GM23338 (cell line): ENCODE results near the gene LRP1B. TPM values are rescaled to one million over a fixed set of nuclear protein-coding genes. Genes with fewer than 3 reads are reported as not detected.

Source experiments
- ATAC-seq: fragments of 200-7000 bp; cut with Tn5 transposase; 3 replicates; pipeline ENCODE4 v1.9.1; 2020
- DNase-seq: peaks from one replicate; pipeline ENCODE4 v3.0.0-alpha.2; 2015; ENCODE audit warnings: low spot score
- H2AFZ ChIP-seq: fragments of 200-600 bp; sonication (generic); 2 replicates; pipeline ENCODE4 v1.8.0; 2016; ENCODE audit warnings: antibody characterized with exemption, mild to moderate bottlenecking, moderate library complexity
- H3F3A ChIP-seq: fragments of 200-600 bp; sonication (generic); replicated peaks from 2 replicates; pipeline ENCODE4 v1.8.0; 2017; ENCODE audit warnings: antibody characterized with exemption, mixed run types, low read depth
- H3K27ac ChIP-seq: fragments of 200-600 bp; sonication (generic); 2 replicates; pipeline ENCODE4 v1.6.1; 2016; ENCODE audit warnings: low read depth
- H3K27me3 ChIP-seq: fragments of 200-600 bp; sonication (generic); 2 replicates; pipeline ENCODE4 v1.8.0; 2016; ENCODE audit warnings: mild to moderate bottlenecking, mixed run types, moderate library complexity; ENCODE audit not compliant: insufficient read depth
- H3K36me3 ChIP-seq: fragments of 200-600 bp; sonication (generic); 2 replicates; pipeline ENCODE4 v1.8.0; 2016; ENCODE audit warnings: mild to moderate bottlenecking; ENCODE audit not compliant: insufficient read depth
- H3K4me1 ChIP-seq: fragments of 200-600 bp; sonication (generic); 2 replicates; pipeline ENCODE4 v1.8.0; 2016; ENCODE audit warnings: mild to moderate bottlenecking, moderate library complexity; ENCODE audit not compliant: insufficient read depth
- H3K4me2 ChIP-seq: fragments of 200-600 bp; sonication (generic); 2 replicates; pipeline ENCODE4 v1.7.1; 2017; ENCODE audit warnings: mixed run types
- H3K4me3 ChIP-seq: fragments of 200-600 bp; sonication (generic); 2 replicates; pipeline ENCODE4 v1.6.1; 2016; ENCODE audit warnings: mixed run types
- H3K79me2 ChIP-seq: fragments of 200-600 bp; sonication (generic); replicated peaks from 2 replicates; pipeline ENCODE4 v1.8.0; 2017; ENCODE audit warnings: mild to moderate bottlenecking; ENCODE audit not compliant: insufficient read depth
- H3K9me2 ChIP-seq: fragments of 200-600 bp; sonication (generic); 2 replicates; pipeline ENCODE4 v1.8.0; 2017; ENCODE audit not compliant: insufficient read depth
- H4K20me1 ChIP-seq: fragments of 200-600 bp; sonication (generic); replicated peaks from 2 replicates; pipeline ENCODE4 v1.8.0; 2017; ENCODE audit warnings: mild to moderate bottlenecking; ENCODE audit not compliant: insufficient read depth
- H3K27ac Mint-ChIP-seq: 2 replicates; pipeline ENCODE4 v1.8.0; 2020; ENCODE audit warnings: inconsistent platforms, mild to moderate bottlenecking, moderate library complexity, mixed read lengths
- H3K27me3 Mint-ChIP-seq: 3 replicates; pipeline ENCODE4 v1.8.0; 2022; ENCODE audit warnings: low read depth, mild to moderate bottlenecking, moderate library complexity, mixed read lengths, inconsistent platforms; ENCODE audit not compliant: insufficient read depth, poor library complexity
- H3K36me3 Mint-ChIP-seq: 3 replicates; pipeline ENCODE4 v1.8.0; 2021; ENCODE audit warnings: low read depth, mild to moderate bottlenecking, inconsistent platforms, moderate library complexity, mixed read lengths
- H3K4me1 Mint-ChIP-seq: 3 replicates; pipeline ENCODE4 v1.8.0; 2020; ENCODE audit warnings: mild to moderate bottlenecking, inconsistent platforms, mixed read lengths
- H3K4me3 Mint-ChIP-seq: 3 replicates; pipeline ENCODE4 v1.8.0; 2021; ENCODE audit warnings: moderate library complexity, mild to moderate bottlenecking, inconsistent platforms, mixed read lengths
- H3K9me3 Mint-ChIP-seq: 3 replicates; pipeline ENCODE4 v1.8.0; 2020; ENCODE audit warnings: moderate library complexity, mild to moderate bottlenecking, inconsistent platforms, mixed read lengths
- CREB1 ChIP-seq: fragments of 250-450 bp; sonication (Bioruptor Pico); IDR thresholded peaks from 2 replicates; pipeline ENCODE4 v1.5.0; 2020; ENCODE audit warnings: low read depth, mild to moderate bottlenecking, moderate library complexity
- ETS1 ChIP-seq: IDR thresholded peaks from 2 replicates; pipeline ENCODE4 v1.6.1; 2016; ENCODE audit warnings: antibody characterized with exemption
- EZH2 ChIP-seq: fragments of 200-600 bp; sonication (generic); IDR thresholded peaks from one replicate; pipeline ENCODE4 v1.8.0; 2017; ENCODE audit warnings: antibody characterized with exemption, mild to moderate bottlenecking, low read depth; ENCODE audit not compliant: unreplicated experiment
- EZH2phosphoT487 ChIP-seq: fragments of 200-600 bp; sonication (generic); IDR thresholded peaks from one replicate; pipeline ENCODE4 v1.8.1; 2018; ENCODE audit warnings: antibody characterized with exemption; ENCODE audit not compliant: unreplicated experiment
- JUNB ChIP-seq: IDR thresholded peaks from one replicate; pipeline ENCODE4 v1.6.1; 2016; ENCODE audit warnings: antibody characterized with exemption; ENCODE audit not compliant: unreplicated experiment
- NANOG ChIP-seq: IDR thresholded peaks from 2 replicates; pipeline ENCODE4 v1.6.1; 2016; ENCODE audit warnings: antibody characterized with exemption, borderline replicate concordance
- POLR2AphosphoS5 ChIP-seq: IDR thresholded peaks from 2 replicates; pipeline ENCODE4 v1.6.1; 2016; ENCODE audit warnings: antibody characterized with exemption, low read depth
- REST ChIP-seq: IDR thresholded peaks from one replicate; pipeline ENCODE4 v1.6.1; 2018; ENCODE audit warnings: antibody characterized with exemption; ENCODE audit not compliant: unreplicated experiment
- STAT1 ChIP-seq: IDR thresholded peaks from one replicate; pipeline ENCODE4 v1.6.1; 2016; ENCODE audit warnings: antibody characterized with exemption; ENCODE audit not compliant: unreplicated experiment
- ZNF114 ChIP-seq: fragments of 250-450 bp; sonication (Bioruptor Pico); IDR thresholded peaks from 2 replicates; pipeline ENCODE4 v1.5.0; 2020; ENCODE audit warnings: mild to moderate bottlenecking, moderate library complexity
- ZNF331 ChIP-seq: fragments of 250-450 bp; sonication (Bioruptor Pico); IDR thresholded peaks from 2 replicates; pipeline ENCODE4 v1.5.0; 2020; ENCODE audit warnings: low read depth, mild to moderate bottlenecking, moderate library complexity
- ZNF462 ChIP-seq: fragments of 250-450 bp; sonication (Bioruptor Pico); IDR thresholded peaks from 2 replicates; pipeline ENCODE4 v1.5.0; 2020; ENCODE audit warnings: mild to moderate bottlenecking, moderate library complexity
- polyA plus RNA-seq: library from polyadenylated mRNA; unstranded; fragments of >200 nt; fragmentation: Nextera tagmentation; extraction: Ambion mirVana; gene quantifications from 2 replicates; pipeline ENCODE4 v1.2.1, GENCODE V29; 2016
- total RNA-seq: library from RNA; depleted of rRNA; stranded (reverse); fragments of >200 nt; shearing (Covaris generic); gene quantifications from 2 replicates; pipeline ENCODE4 v1.2.3, GENCODE V29; 2014
- TF ChIP-seq, protein P1 (sequence below), 2 experiments: fragments of 200-600 bp in 1 of 2; sonication (generic) in 1 of 2; conservative IDR thresholded peaks; 2 replicates each; pipeline versions ENCODE4 v1.5.1 to v1.6.1; 2016 to 2017; ENCODE audit warnings: antibody characterized with exemption in 2 of 2, low read depth in 2 of 2, mild to moderate bottlenecking in 2 of 2, moderate library complexity in 1 of 2

The LRP1B gene
- total and polyA plus RNA-seq, 2 experiments from 2014 or later, result 0.15 to 0.97 TPM

DNA sequence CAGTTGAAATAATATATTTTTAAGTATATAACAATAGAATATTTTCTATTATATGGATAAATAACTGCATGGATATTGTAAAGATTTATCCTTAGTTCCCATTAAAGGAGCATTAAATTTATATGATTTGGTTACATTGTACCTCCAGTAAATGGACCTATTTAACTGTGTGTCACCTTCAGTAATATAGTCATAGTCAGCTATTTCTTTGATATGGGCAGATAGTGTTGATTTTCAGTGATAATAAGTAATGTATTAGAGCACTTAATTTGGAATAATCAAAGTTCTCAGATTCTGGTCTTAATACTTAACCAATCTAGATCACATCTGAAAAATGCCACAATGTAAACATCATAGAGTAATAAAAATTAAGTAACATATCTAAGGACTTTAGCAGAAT lies 1823.3 kb downstream of the LRP1B start:
- Histone ChIP-seq H2AFZ (no peak overlapping the region), H3K4me1 (no peaks in the 10 kb centered on the region), H4K20me1 (no peaks in the 10 kb centered on the region), H3K36me3 (no peaks in the 10 kb centered on the region), H3F3A (no peaks in the 10 kb centered on the region), H3K4me2 (no peak overlapping the region), H3K27me3 (no peaks in the 10 kb centered on the region), H3K4me3 (no peak overlapping the region), H3K9me2 (no peaks in the 10 kb centered on the region), H3K27ac (no peak overlapping the region), H3K79me2 (no peaks in the 10 kb centered on the region)
- ATAC-seq, result no peak
- peaks cover 8% of the 10 kb centered on the region; the same call in 1 of the 3 replicates for H3K9me3 Mint-ChIP-seq
- no peaks in the 10 kb centered on the region for H3K36me3 Mint-ChIP-seq
- TF ChIP-seq STAT1 (no peak), ZNF114 (no peak), EZH2phosphoT487 (no peak), ZNF462 (CRISPR knock-in tag) (no peak), EZH2 (no peak), ETS1 (no peak), JUNB (no peak), CREB1 (CRISPR knock-in tag) (no peak), REST (no peak), ZNF331 (no peak), NANOG (no peak), POLR2AphosphoS5 (no peak)
- TF ChIP-seq, protein P1, sequence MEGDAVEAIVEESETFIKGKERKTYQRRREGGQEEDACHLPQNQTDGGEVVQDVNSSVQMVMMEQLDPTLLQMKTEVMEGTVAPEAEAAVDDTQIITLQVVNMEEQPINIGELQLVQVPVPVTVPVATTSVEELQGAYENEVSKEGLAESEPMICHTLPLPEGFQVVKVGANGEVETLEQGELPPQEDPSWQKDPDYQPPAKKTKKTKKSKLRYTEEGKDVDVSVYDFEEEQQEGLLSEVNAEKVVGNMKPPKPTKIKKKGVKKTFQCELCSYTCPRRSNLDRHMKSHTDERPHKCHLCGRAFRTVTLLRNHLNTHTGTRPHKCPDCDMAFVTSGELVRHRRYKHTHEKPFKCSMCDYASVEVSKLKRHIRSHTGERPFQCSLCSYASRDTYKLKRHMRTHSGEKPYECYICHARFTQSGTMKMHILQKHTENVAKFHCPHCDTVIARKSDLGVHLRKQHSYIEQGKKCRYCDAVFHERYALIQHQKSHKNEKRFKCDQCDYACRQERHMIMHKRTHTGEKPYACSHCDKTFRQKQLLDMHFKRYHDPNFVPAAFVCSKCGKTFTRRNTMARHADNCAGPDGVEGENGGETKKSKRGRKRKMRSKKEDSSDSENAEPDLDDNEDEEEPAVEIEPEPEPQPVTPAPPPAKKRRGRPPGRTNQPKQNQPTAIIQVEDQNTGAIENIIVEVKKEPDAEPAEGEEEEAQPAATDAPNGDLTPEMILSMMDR (conservative IDR thresholded peaks at IDR 0.05; ENCODE audit: low read depth in 2 of 2), result no peak
- H3K4me3 Mint-ChIP-seq, result no peak overlapping the region
- H3K4me1 Mint-ChIP-seq, result no peaks in the 10 kb centered on the region
- no peak overlapping the region for H3K27ac Mint-ChIP-seq
- peaks cover 3% of the 10 kb centered on the region for H3K27me3 Mint-ChIP-seq
- no peak for DNase-seq
